B cell (primary cell): ENCODE measurements around the gene ULK4. TPM values are rescaled to one million over a fixed set of nuclear protein-coding genes. Genes with fewer than 3 reads are reported as not detected.

Experiments used
- ATAC-seq: fragments of 200-7000 bp; cut with Tn5 transposase; one replicate; pipeline ENCODE4 v1.10.0; 2021; ENCODE audit warnings: low read depth, mild to moderate bottlenecking, moderate number of reproducible peaks, moderate library complexity
- CTCF ChIA-PET: fragments of 350-600 bp; sonication (Branson Sonifier 250); formaldehyde crosslinking; loops from one replicate; lab custom pipeline; 2021; ENCODE audit warnings: antibody characterized with exemption, inconsistent platforms; lab: Charles Lee
- POLR2A ChIA-PET: fragments of 350-600 bp; sonication (Branson Sonifier 250); formaldehyde crosslinking; loops from one replicate; lab custom pipeline; 2021; ENCODE audit warnings: antibody characterized with exemption; lab: Charles Lee
- DNase-seq: peaks from one replicate; pipeline ENCODE4 v3.0.0; 2013
- H2AFZ ChIP-seq: 2 replicates; pipeline ENCODE4 v1.6.1; 2012; ENCODE audit warnings: mild to moderate bottlenecking, low read depth, low read length; ENCODE audit not compliant: insufficient read depth, poor library complexity, severe bottlenecking
- H3K27ac ChIP-seq, 2 donors: 1 replicate in 1 of 2; 2 replicates in 1 of 2; pipeline ENCODE4 v1.5.1; 2012 to 2013; ENCODE audit warnings: low read length in 2 of 2, mild to moderate bottlenecking in 2 of 2, moderate library complexity in 1 of 2
- H3K27me3 ChIP-seq, 4 experiments: fragments of 200-600 bp in 1 of 4; sonication (generic) in 1 of 4; replicated peaks in 1 of 4; 1 replicate in 2 of 4; 2 replicates in 2 of 4; pipeline versions ENCODE4 v1.6.1 to v1.7.0; 2013 to 2016; ENCODE audit warnings: low read length in 3 of 4, mild to moderate bottlenecking in 2 of 4, mixed read lengths in 1 of 4, moderate library complexity in 1 of 4; ENCODE audit not compliant: insufficient read depth in 4 of 4, control insufficient read depth in 3 of 4; ENCODE audit errors: control extremely low read depth in 1 of 4
- H3K36me3 ChIP-seq, 2 experiments: replicated peaks in 1 of 2; 1 replicate in 1 of 2; 2 replicates in 1 of 2; pipeline versions ENCODE4 v1.6.1 to v1.7.1; 2013; ENCODE audit warnings: low read length in 1 of 2; ENCODE audit not compliant: insufficient read depth in 2 of 2, control insufficient read depth in 1 of 2; ENCODE audit errors: control extremely low read depth in 1 of 2, extremely low read depth in 1 of 2
- H3K4me1 ChIP-seq, 2 donors: fragments of 200-600 bp in 1 of 2; sonication (generic) in 1 of 2; 1 replicate in 1 of 2; 2 replicates in 1 of 2; pipeline versions ENCODE4 v1.5.1 to v1.6.1; 2013 to 2017; ENCODE audit warnings: low read length in 2 of 2; ENCODE audit not compliant: control insufficient read depth in 2 of 2, insufficient read depth in 2 of 2
- H3K4me2 ChIP-seq: replicated peaks from 2 replicates; pipeline ENCODE3; 2012; ENCODE audit warnings: mild to moderate bottlenecking, low read depth, low read length; ENCODE audit not compliant: poor library complexity, severe bottlenecking
- H3K4me3 ChIP-seq, 5 experiments: fragments of 200-600 bp in 1 of 5; sonication (generic) in 1 of 5; 1 replicate in 3 of 5; 2 replicates in 2 of 5; pipeline versions ENCODE4 v1.5.1 to v1.7.0; 2011 to 2016; ENCODE audit warnings: low read length in 4 of 5, mild to moderate bottlenecking in 4 of 5, low read depth in 2 of 5, control low read depth in 1 of 5, moderate library complexity in 1 of 5; ENCODE audit not compliant: insufficient read depth in 1 of 5; ENCODE audit errors: control extremely low read depth in 1 of 5, extremely low read depth in 1 of 5
- H3K79me2 ChIP-seq: fragments of 200-600 bp; sonication (generic); one replicate; pipeline ENCODE4 v1.6.0; 2016; ENCODE audit warnings: low read length; ENCODE audit not compliant: control insufficient read depth, insufficient read depth
- H3K9ac ChIP-seq: fragments of 200-600 bp; sonication (generic); 2 replicates; pipeline ENCODE4 v1.6.1; 2017; ENCODE audit warnings: mild to moderate bottlenecking, low read length, moderate library complexity
- H3K9me3 ChIP-seq, 3 donors: one replicate each; pipeline versions ENCODE4 v1.6.1 to v1.7.1; 2013; ENCODE audit warnings: low read length in 2 of 3; ENCODE audit not compliant: control insufficient read depth in 2 of 3, insufficient read depth in 1 of 3; ENCODE audit errors: control extremely low read depth in 1 of 3
- H4K20me1 ChIP-seq: 2 replicates; pipeline ENCODE4 v1.6.0; 2012; ENCODE audit warnings: mild to moderate bottlenecking, low read length; ENCODE audit not compliant: insufficient read depth, control insufficient read depth, poor library complexity, severe bottlenecking
- H3K27ac Mint-ChIP-seq: one replicate; pipeline ENCODE4 v1.8.0; 2021; ENCODE audit warnings: mixed read lengths
- H3K27me3 Mint-ChIP-seq: one replicate; pipeline ENCODE4 v1.8.0; 2021; ENCODE audit warnings: mixed read lengths
- H3K4me1 Mint-ChIP-seq: one replicate; pipeline ENCODE4 v1.8.0; 2021; ENCODE audit warnings: mixed read lengths
- H3K4me3 Mint-ChIP-seq: one replicate; pipeline ENCODE4 v1.8.0; 2021; ENCODE audit warnings: mixed read lengths
- H3K9me3 Mint-ChIP-seq: one replicate; pipeline ENCODE4 v1.8.0; 2022; ENCODE audit warnings: mixed read lengths; ENCODE audit not compliant: insufficient read depth
- EZH2 ChIP-seq: IDR thresholded peaks from 2 replicates; pipeline ENCODE4 v1.6.1; 2012; ENCODE audit warnings: borderline replicate concordance, low read depth, mild to moderate bottlenecking, moderate library complexity, low read length; ENCODE audit not compliant: insufficient read depth, poor library complexity, severe bottlenecking
- WGBS: methylation state at CpG from one replicate; pipeline ENCODE4 v1.1.5; 2013; ENCODE audit warnings: missing lambda C conversion rate; ENCODE audit not compliant: insufficient coverage; 5-methylcytosine and 5-hydroxymethylcytosine counted together
- intact Hi-C: fragments of 100-400 bp; cut with micrococcal nuclease; formaldehyde crosslinking; loops from one replicate; pipeline ENCODE4 v1.10.0; 2022
- polyA plus RNA-seq: library from polyadenylated mRNA; depleted of rRNA; stranded (reverse); fragments of >200 nt; gene quantifications from 2 replicates; pipeline ENCODE4 v1.2.3, GENCODE V29; 2012
- total RNA-seq, 2 donors: library from RNA; stranded (reverse); fragments of 120-200 nt in 1 of 2; gene quantifications; 1 replicate in 1 of 2; 2 replicates in 1 of 2; pipeline versions ENCODE4 v1.2.3 to v1.2.4, GENCODE V29; 2013 to 2022
- TF ChIP-seq, protein P1 (sequence below): fragments of 200-600 bp; IDR thresholded peaks from one replicate; pipeline ENCODE4 v1.8.0; 2022; ENCODE audit warnings: antibody characterized with exemption, mild to moderate bottlenecking

Gene ULK4
- total and polyA plus RNA-seq, 2 donors (not counting 1 experiment from before 2014, with no cell fraction given): 5.2 to 33.7 TPM

DNA sequence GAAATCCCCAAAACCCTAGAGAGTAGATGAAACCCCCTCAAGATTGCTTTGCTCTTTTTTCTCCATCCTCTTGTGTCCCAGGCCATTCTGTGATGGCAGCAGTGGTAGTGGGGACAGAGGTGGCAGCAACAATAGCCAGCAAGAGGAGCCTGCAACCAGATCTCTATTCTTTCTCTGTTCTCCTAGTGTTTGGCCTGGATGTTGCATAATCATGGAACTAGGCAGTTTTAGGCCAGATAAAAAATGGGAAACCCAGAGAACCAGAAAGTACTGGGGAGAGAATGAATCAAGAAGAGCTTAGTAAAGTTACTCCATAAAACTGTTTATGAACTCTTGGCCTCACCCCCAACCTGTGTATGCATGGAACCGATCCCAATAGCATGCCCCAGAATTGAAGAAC is 710.3 kb downstream of the ULK4 start:
- DNase-seq (no peak), ATAC-seq (no peak)
- Histone ChIP-seq H3K4me3 (no peak overlapping the region), H3K4me2 (no peak overlapping the region), H3K4me1 (no peaks in the 10 kb centered on the region), H3K27me3 (no peaks in the 10 kb centered on the region), H3K9me3 (no peaks in the 10 kb centered on the region), H4K20me1 (no peaks in the 10 kb centered on the region), H3K9ac (no peak overlapping the region), H3K79me2 (no peaks in the 10 kb centered on the region), H3K36me3 (no peaks in the 10 kb centered on the region), H2AFZ (no peak overlapping the region), H3K27ac (no peak overlapping the region)
- peaks cover 5% of the 10 kb centered on the region for H3K4me1 Mint-ChIP-seq
- intact Hi-C loops: no loop called here
- TF ChIP-seq, protein P1, sequence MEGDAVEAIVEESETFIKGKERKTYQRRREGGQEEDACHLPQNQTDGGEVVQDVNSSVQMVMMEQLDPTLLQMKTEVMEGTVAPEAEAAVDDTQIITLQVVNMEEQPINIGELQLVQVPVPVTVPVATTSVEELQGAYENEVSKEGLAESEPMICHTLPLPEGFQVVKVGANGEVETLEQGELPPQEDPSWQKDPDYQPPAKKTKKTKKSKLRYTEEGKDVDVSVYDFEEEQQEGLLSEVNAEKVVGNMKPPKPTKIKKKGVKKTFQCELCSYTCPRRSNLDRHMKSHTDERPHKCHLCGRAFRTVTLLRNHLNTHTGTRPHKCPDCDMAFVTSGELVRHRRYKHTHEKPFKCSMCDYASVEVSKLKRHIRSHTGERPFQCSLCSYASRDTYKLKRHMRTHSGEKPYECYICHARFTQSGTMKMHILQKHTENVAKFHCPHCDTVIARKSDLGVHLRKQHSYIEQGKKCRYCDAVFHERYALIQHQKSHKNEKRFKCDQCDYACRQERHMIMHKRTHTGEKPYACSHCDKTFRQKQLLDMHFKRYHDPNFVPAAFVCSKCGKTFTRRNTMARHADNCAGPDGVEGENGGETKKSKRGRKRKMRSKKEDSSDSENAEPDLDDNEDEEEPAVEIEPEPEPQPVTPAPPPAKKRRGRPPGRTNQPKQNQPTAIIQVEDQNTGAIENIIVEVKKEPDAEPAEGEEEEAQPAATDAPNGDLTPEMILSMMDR: no peak
- TF ChIP-seq EZH2: no peak
- WGBS: 100% methylated on average over 1 of the region's 1 CpG
- no peak overlapping the region for H3K4me3 Mint-ChIP-seq
- H3K9me3 Mint-ChIP-seq: peaks cover 3% of the 10 kb centered on the region
- H3K27ac Mint-ChIP-seq: no peak overlapping the region
- no peaks in the 10 kb centered on the region for H3K27me3 Mint-ChIP-seq
- ChIA-PET POLR2A (no interaction called here), CTCF (no interaction called here)

DNA sequence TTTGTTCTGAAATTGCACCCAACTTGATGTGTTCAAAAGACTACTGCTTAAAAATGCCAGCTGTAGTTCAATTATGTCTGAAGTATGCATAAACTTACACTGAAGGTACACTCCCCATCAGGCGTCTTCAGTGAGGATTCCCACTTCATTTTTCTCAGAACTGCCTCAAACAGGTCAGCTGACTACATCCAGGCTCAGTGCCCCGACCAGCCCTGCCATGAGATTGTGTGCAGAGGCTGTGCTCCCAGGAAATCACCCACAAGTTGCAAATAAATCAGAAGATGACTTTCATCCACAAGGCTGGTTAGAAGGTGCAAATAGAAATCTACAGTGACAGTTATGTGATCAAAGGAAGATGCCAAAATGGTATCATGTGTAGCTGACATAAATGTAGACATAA is 711.1 kb downstream of the ULK4 start:
- H3K27ac Mint-ChIP-seq: no peak overlapping the region
- H3K4me2 ChIP-seq: no peak overlapping the region
- no peaks in the 10 kb centered on the region for H4K20me1 ChIP-seq
- no peak overlapping the region for H3K9ac ChIP-seq
- H3K27me3 ChIP-seq: no peaks in the 10 kb centered on the region
- TF ChIP-seq, protein P1: no peak
- TF ChIP-seq EZH2: no peak
- no peak overlapping the region for H3K27ac ChIP-seq
- DNase-seq (no peak), ATAC-seq (no peak)
- ChIA-PET CTCF (no interaction called here), POLR2A (no interaction called here)
- H3K36me3 ChIP-seq: no peaks in the 10 kb centered on the region
- intact Hi-C loops: no loop called here
- H3K79me2 ChIP-seq: no peaks in the 10 kb centered on the region
- no CpG with 5 or more reads among the region's 2 CpGs for WGBS
- H3K4me1 ChIP-seq: no peaks in the 10 kb centered on the region
- H2AFZ ChIP-seq: no peak overlapping the region
- no peaks in the 10 kb centered on the region for H3K9me3 ChIP-seq
- no peaks in the 10 kb centered on the region for H3K27me3 Mint-ChIP-seq
- no peak overlapping the region for H3K4me3 Mint-ChIP-seq
- H3K4me1 Mint-ChIP-seq: peaks cover 5% of the 10 kb centered on the region
- H3K4me3 ChIP-seq: no peak overlapping the region
- H3K9me3 Mint-ChIP-seq: peaks cover 3% of the 10 kb centered on the region
